ENCODE measurements around the gene TACO1.

GRCh38 chr17:63621229-63621683 is 20.6 kb downstream of the TACO1 start:
- TF ChIP-seq CTCF (IDR thresholded peaks at IDR 0.05; ENCODE audit: insufficient read depth, low read depth, low read length), result no peak
- TF ChIP-seq EZH2 (IDR thresholded peaks at IDR 0.05; ENCODE audit: insufficient read depth, low read length), result no peak

Measured in astrocyte (in vitro differentiated cells and primary cell).